ENCODE results near the gene GGNBP2.
A peak's percentile ranks its signal among the peaks of the same experiment; 100 is the strongest.

DNA sequence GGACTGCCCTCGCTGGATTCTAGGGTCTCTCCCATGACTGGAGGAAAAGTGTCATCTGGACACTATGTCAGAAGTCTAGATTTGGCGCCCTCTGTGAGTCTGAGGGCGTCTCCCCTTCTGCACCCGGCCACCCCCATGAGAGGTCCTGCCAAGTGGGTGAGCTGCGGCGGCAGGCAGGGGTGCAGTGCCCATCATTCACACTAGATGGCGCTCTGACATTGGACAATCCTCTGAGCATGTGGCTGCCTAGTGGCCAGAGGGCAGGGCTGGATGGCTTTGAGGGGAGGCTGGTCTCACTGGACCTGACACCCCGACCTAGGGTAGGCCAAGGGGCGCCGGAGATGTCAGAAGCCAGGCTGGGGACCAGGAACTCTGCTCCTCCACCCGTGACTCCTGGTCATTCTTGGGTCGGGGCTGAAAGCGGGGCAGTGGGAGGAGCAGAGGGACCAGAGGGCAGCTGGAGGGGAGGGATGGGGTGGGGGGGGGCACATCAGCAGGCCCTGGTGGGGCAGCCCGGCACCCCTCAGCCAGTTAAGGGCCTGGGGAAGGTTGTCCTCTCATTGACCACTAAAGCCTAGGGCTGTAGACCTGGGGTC, 84.6 kb downstream of the GGNBP2 start:
- TF ChIP-seq POLR2A (IDR thresholded peaks at IDR 0.05) (no peak), CTCF (IDR thresholded peaks at IDR 0.05) (peak; percentile 97 to 99 (median 98))

Data from transverse colon (tissue), 3 donors.